CD14-positive monocyte (primary cell): ENCODE measurements around the gene FAM53B. TPM values are rescaled to one million over a fixed set of nuclear protein-coding genes. Genes with fewer than 3 reads are reported as not detected.

Experiments used
- DNase-seq, 3 donors: peaks; one replicate each; pipeline ENCODE4 v3.0.0-alpha.2; 2011 to 2022
- H2AFZ ChIP-seq: 2 replicates; pipeline ENCODE4 v1.6.0; 2012; ENCODE audit warnings: mild to moderate bottlenecking, low read depth, low read length, inconsistent platforms; ENCODE audit not compliant: insufficient read depth, poor library complexity, severe bottlenecking
- H3K27ac ChIP-seq, 2 donors: 1 replicate in 1 of 2; 2 replicates in 1 of 2; pipeline ENCODE4 v1.5.1; 2012 to 2013; ENCODE audit warnings: low read length in 2 of 2, control low read depth in 1 of 2, inconsistent platforms in 1 of 2, low read depth in 1 of 2, mild to moderate bottlenecking in 1 of 2
- H3K27me3 ChIP-seq, 2 donors: one replicate each; pipeline versions ENCODE4 v1.6.0 to v1.6.1; 2011 to 2013; ENCODE audit warnings: low read length in 2 of 2; ENCODE audit not compliant: control insufficient read depth in 2 of 2, insufficient read depth in 2 of 2
- H3K36me3 ChIP-seq, 2 donors: replicated peaks in 1 of 2; 1 replicate in 1 of 2; 2 replicates in 1 of 2; pipeline versions ENCODE4 v1.5.1 to v1.6.1; 2012 to 2013; ENCODE audit warnings: low read length in 2 of 2, control low read depth in 1 of 2, inconsistent platforms in 1 of 2, mild to moderate bottlenecking in 1 of 2; ENCODE audit not compliant: insufficient read depth in 2 of 2, control insufficient read depth in 1 of 2
- H3K4me1 ChIP-seq, 2 donors: 1 replicate in 1 of 2; 2 replicates in 1 of 2; pipeline versions ENCODE4 v1.5.1 to v1.6.1; 2012 to 2013; ENCODE audit warnings: low read length in 2 of 2, control low read depth in 1 of 2, inconsistent platforms in 1 of 2, mild to moderate bottlenecking in 1 of 2, moderate library complexity in 1 of 2; ENCODE audit not compliant: insufficient read depth in 2 of 2, control insufficient read depth in 1 of 2
- H3K4me2 ChIP-seq: replicated peaks from 2 replicates; pipeline ENCODE3; 2012; ENCODE audit warnings: low read length, moderate library complexity, mild to moderate bottlenecking; ENCODE audit not compliant: poor library complexity, severe bottlenecking; ENCODE audit errors: extremely low read depth
- H3K4me3 ChIP-seq, 3 experiments: fragments of 200-600 bp in 1 of 3; sonication (generic) in 1 of 3; replicated peaks in 1 of 3; 1 replicate in 2 of 3; 2 replicates in 1 of 3; pipeline ENCODE4 v1.5.1; 2011 to 2013; ENCODE audit warnings: low read length in 3 of 3, mild to moderate bottlenecking in 3 of 3, control low read depth in 2 of 3, low read depth in 2 of 3, inconsistent platforms in 1 of 3, moderate library complexity in 1 of 3
- H3K79me2 ChIP-seq: 2 replicates; pipeline ENCODE4 v1.6.0; 2012; ENCODE audit warnings: mild to moderate bottlenecking, control low read depth, inconsistent platforms, low read length, moderate library complexity; ENCODE audit not compliant: insufficient read depth
- H3K9ac ChIP-seq: 2 replicates; pipeline ENCODE4 v1.6.0; 2017; ENCODE audit warnings: low read length, mild to moderate bottlenecking; ENCODE audit not compliant: insufficient read depth, poor library complexity, severe bottlenecking
- H3K9me3 ChIP-seq, 2 donors: replicated peaks in 1 of 2; 1 replicate in 1 of 2; 2 replicates in 1 of 2; pipeline versions ENCODE4 v1.5.1 to v1.6.1; 2012 to 2013; ENCODE audit warnings: low read length in 2 of 2, control low read depth in 1 of 2; ENCODE audit not compliant: control insufficient read depth in 1 of 2, insufficient read depth in 1 of 2
- H4K20me1 ChIP-seq: 2 replicates; pipeline ENCODE4 v1.6.0; 2012; ENCODE audit warnings: mild to moderate bottlenecking, low read length, control low read depth, moderate library complexity; ENCODE audit not compliant: insufficient read depth
- H3K27ac Mint-ChIP-seq, 7 donors: one replicate each; pipeline ENCODE4 v1.8.0; 2020; ENCODE audit warnings: mild to moderate bottlenecking in 7 of 7, mixed read lengths in 7 of 7, moderate library complexity in 6 of 7, inconsistent platforms in 2 of 7
- H3K27me3 Mint-ChIP-seq, 3 donors: one replicate each; pipeline ENCODE4 v1.8.0; 2021 to 2022; ENCODE audit warnings: low read depth in 3 of 3, mild to moderate bottlenecking in 3 of 3, mixed read lengths in 3 of 3, moderate library complexity in 3 of 3, inconsistent platforms in 1 of 3
- H3K36me3 Mint-ChIP-seq, 2 donors: one replicate each; pipeline ENCODE4 v1.8.0; 2020; ENCODE audit warnings: mixed read lengths in 2 of 2, inconsistent platforms in 1 of 2, mild to moderate bottlenecking in 1 of 2
- H3K4me1 Mint-ChIP-seq: one replicate; pipeline ENCODE4 v1.8.0; 2020; ENCODE audit warnings: mild to moderate bottlenecking, mixed read lengths
- H3K4me3 Mint-ChIP-seq, 2 donors: one replicate each; pipeline ENCODE4 v1.8.0; 2020; ENCODE audit warnings: mild to moderate bottlenecking in 2 of 2, mixed read lengths in 2 of 2, moderate library complexity in 1 of 2
- H3K9me3 Mint-ChIP-seq, 7 donors: one replicate each; pipeline ENCODE4 v1.8.0; 2020 to 2022; ENCODE audit warnings: mixed read lengths in 7 of 7, mild to moderate bottlenecking in 6 of 7, moderate library complexity in 6 of 7, inconsistent platforms in 2 of 7
- WGBS: methylation state at CpG from one replicate; pipeline ENCODE4 v1.1.5; 2013; ENCODE audit warnings: missing lambda C conversion rate; ENCODE audit not compliant: insufficient coverage; 5-methylcytosine and 5-hydroxymethylcytosine counted together
- intact Hi-C, 2 donors: fragments of 100-400 bp; cut with micrococcal nuclease; formaldehyde crosslinking; loops; one replicate each; pipeline versions ENCODE4 v1.15.0 to v1.15.1; 2023
- polyA plus RNA-seq, 3 donors: library from polyadenylated mRNA; depleted of rRNA in 1 of 3; unstranded in 2 of 3; stranded (reverse) in 1 of 3; fragments of 300-500 nt in 2 of 3; fragments of >200 nt in 1 of 3; fragmentation: Illumina TruSeq in 2 of 3; gene quantifications; 1 replicate in 2 of 3; 2 replicates in 1 of 3; pipeline ENCODE4 v1.2.3, GENCODE V29; 2012 to 2021
- TF ChIP-seq, protein P1 (sequence below): fragments of 200-600 bp; IDR thresholded peaks from one replicate; pipeline ENCODE4 v1.8.0; 2022; ENCODE audit warnings: antibody characterized with exemption, mild to moderate bottlenecking

Gene FAM53B
- polyA plus RNA-seq, 3 donors, result 5.8 to 23.3 (median 12.6) TPM

GRCh38 chr10:124642088-124642710, 102.0 kb downstream of the FAM53B start:
- Histone ChIP-seq H3K9ac (peak overlapping the region; percentile 73), H3K4me2 (peak overlapping the region; percentile 67), H3K36me3 (no peaks in the 10 kb centered on the region), H3K27ac (peak overlapping the region; percentile 93 to 99), H3K4me1 (peaks cover 94 to 100% of the 10 kb centered on the region in 2 donors), H3K4me3 (peak overlapping the region in 1 of 3 experiments; percentile 62), H2AFZ (no peak overlapping the region), H3K9me3 (no peaks in the 10 kb centered on the region), H3K27me3 (no peaks in the 10 kb centered on the region), H4K20me1 (no peaks in the 10 kb centered on the region), H3K79me2 (peaks cover 91% of the 10 kb centered on the region)
- intact Hi-C loops, result loop anchor here (5.0 to 10.0 kb wide), 3 partner anchors 40 to 273 kb away; partner anchors contain the start of gene FAM53B (in 1 of the 2)
- DNase-seq, result peak; percentile 21 to 49 (median 35)
- peaks cover 20 to 49% of the 10 kb centered on the region in 2 donors for H3K36me3 Mint-ChIP-seq
- peak overlapping the region in 1 of 2 donors; percentile 89 for H3K4me3 Mint-ChIP-seq
- peaks cover 0 to 2% (median 0%) of the 10 kb centered on the region in 3 donors for H3K27me3 Mint-ChIP-seq
- H3K9me3 Mint-ChIP-seq, result peaks cover 0 to 9% (median 4%) of the 10 kb centered on the region in 7 donors
- H3K27ac Mint-ChIP-seq, result peak overlapping the region; percentile 96 to 99 (median 98)
- TF ChIP-seq, protein P1, sequence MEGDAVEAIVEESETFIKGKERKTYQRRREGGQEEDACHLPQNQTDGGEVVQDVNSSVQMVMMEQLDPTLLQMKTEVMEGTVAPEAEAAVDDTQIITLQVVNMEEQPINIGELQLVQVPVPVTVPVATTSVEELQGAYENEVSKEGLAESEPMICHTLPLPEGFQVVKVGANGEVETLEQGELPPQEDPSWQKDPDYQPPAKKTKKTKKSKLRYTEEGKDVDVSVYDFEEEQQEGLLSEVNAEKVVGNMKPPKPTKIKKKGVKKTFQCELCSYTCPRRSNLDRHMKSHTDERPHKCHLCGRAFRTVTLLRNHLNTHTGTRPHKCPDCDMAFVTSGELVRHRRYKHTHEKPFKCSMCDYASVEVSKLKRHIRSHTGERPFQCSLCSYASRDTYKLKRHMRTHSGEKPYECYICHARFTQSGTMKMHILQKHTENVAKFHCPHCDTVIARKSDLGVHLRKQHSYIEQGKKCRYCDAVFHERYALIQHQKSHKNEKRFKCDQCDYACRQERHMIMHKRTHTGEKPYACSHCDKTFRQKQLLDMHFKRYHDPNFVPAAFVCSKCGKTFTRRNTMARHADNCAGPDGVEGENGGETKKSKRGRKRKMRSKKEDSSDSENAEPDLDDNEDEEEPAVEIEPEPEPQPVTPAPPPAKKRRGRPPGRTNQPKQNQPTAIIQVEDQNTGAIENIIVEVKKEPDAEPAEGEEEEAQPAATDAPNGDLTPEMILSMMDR, result no peak
- peaks cover 95% of the 10 kb centered on the region for H3K4me1 Mint-ChIP-seq
- WGBS, result 61% methylated on average over 15 of the region's 20 CpGs

DNA sequence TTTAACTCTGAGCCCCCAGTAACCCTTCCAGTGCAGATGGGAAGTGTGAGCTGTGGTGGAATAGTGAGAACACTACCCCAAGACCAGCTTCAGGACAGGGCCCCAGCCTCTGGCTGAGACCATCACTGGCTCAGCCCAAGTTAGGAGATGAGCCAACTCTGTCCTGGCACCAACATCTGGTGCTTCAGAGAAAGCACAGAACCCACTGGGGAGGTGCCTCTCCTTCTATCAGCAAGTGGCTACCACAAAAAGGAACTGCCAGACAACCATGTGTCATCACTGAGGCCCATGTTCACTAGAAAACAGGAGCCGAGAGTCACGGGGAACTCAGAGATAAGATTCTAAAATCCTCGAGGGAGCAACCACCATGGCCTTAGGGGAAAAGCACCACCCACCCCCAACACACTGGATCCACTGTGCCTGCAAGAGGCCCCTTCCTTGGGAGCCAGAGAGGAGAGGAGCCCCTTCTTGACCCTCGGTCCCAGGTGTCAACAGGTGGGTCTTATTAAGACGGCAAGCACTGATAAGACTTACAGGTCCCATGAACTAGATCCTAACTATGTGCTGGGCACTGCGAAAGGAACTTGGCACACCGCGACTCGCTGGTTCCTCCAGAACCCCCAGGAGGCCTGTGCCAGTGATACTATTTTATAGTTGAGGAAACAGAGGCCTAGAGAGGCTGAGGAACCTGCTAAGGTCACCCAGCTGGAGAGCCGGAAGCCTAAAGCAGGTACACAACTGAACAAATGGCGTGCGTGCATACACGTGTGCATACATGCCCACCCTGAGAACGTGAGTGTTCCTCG, 102.7 kb downstream of the FAM53B start:
- no peaks in the 10 kb centered on the region for H3K27me3 ChIP-seq
- H3K4me1 ChIP-seq, result peaks cover 93 to 100% of the 10 kb centered on the region in 2 donors
- H3K79me2 ChIP-seq, result peaks cover 90% of the 10 kb centered on the region
- no peaks in the 10 kb centered on the region for H3K9me3 ChIP-seq
- peak overlapping the region; percentile 67 for H3K4me2 ChIP-seq
- 30% methylated on average over 13 of the region's 15 CpGs for WGBS
- H2AFZ ChIP-seq, result no peak overlapping the region
- H3K4me1 Mint-ChIP-seq, result peaks cover 94% of the 10 kb centered on the region
- peak overlapping the region; percentile 66 to 89 for H3K4me3 Mint-ChIP-seq
- peak overlapping the region; percentile 73 for H3K9ac ChIP-seq
- peaks cover 0 to 2% (median 0%) of the 10 kb centered on the region in 3 donors for H3K27me3 Mint-ChIP-seq
- TF ChIP-seq, protein P1, result no peak
- intact Hi-C loops, result loop anchor here (2.0 to 10.0 kb wide), 4 partner anchors 41 to 273 kb away; partner anchors contain the start of gene FAM53B (in 1 of the 2)
- H3K9me3 Mint-ChIP-seq, result peaks cover 0 to 9% (median 4%) of the 10 kb centered on the region in 7 donors
- H3K27ac Mint-ChIP-seq, result peak overlapping the region; percentile 96 to 99 (median 98)
- H4K20me1 ChIP-seq, result peaks cover 4% of the 10 kb centered on the region
- H3K36me3 ChIP-seq, result no peaks in the 10 kb centered on the region
- H3K4me3 ChIP-seq, result peak overlapping the region in 2 of 3 experiments; percentile 2 to 62
- H3K27ac ChIP-seq, result peak overlapping the region; percentile 93 to 99
- DNase-seq, result peak; percentile 84 to 91 (median 85)
- H3K36me3 Mint-ChIP-seq, result peaks cover 22 to 54% of the 10 kb centered on the region in 2 donors
